GM18520 (cell line): ENCODE data around the gene MAPT.
"Not testable (repeated sequence)": the region's sequence is repeated elsewhere in the genome, so short reads cannot be mapped to it uniquely, and the experiment has no call there.

ENCODE experiments used
- ATAC-seq: cut with Tn5 transposase; IDR thresholded peaks from one replicate; pipeline ENCODE4 v1.9.1; 2021; ENCODE audit not compliant: unreplicated experiment

Gene MAPT

GRCh38 chr17:45949755-45950320 lies 55.5 kb downstream of the MAPT start:
- ATAC-seq, result no peak

GRCh38 chr17:45950888-45951287 lies 56.5 kb downstream of the MAPT start:
- no peak for ATAC-seq

GRCh38 chr17:45951403-45951802 lies 57.0 kb downstream of the MAPT start:
- ATAC-seq, result no peak

- no peak for ATAC-seq
Measured at GRCh38 chr17:45951941-45952340, 57.6 kb downstream of the MAPT start.

- ATAC-seq, result no peak
Measured at GRCh38 chr17:45952814-45953320, 58.5 kb downstream of the MAPT start.

GRCh38 chr17:45953561-45953960 lies 59.2 kb downstream of the MAPT start:
- no peak for ATAC-seq

GRCh38 chr17:45954914-45955313 lies 60.6 kb downstream of the MAPT start:
- ATAC-seq, result no peak

- no peak for ATAC-seq
Measured at GRCh38 chr17:45955326-45955725, 61.0 kb downstream of the MAPT start.

GRCh38 chr17:45956090-45956489 lies 61.7 kb downstream of the MAPT start:
- ATAC-seq, result no peak

- not testable (repeated sequence) for ATAC-seq
Measured at GRCh38 chr17:45956746-45957145, 62.4 kb downstream of the MAPT start.

GRCh38 chr17:45958307-45958706 lies 64.0 kb downstream of the MAPT start:
- no peak for ATAC-seq

- ATAC-seq, result no peak
Measured at GRCh38 chr17:45958994-45959665, 64.8 kb downstream of the MAPT start.

- ATAC-seq, result no peak
Measured at GRCh38 chr17:45960311-45960710, 66.0 kb downstream of the MAPT start.

GRCh38 chr17:45961206-45961605 lies 66.9 kb downstream of the MAPT start:
- ATAC-seq, result no peak

GRCh38 chr17:45962221-45962972 lies 68.0 kb downstream of the MAPT start:
- no peak for ATAC-seq

GRCh38 chr17:45963283-45963682 lies 68.9 kb downstream of the MAPT start:
- no peak for ATAC-seq

GRCh38 chr17:45963889-45964288 lies 69.5 kb downstream of the MAPT start:
- ATAC-seq, result no peak

GRCh38 chr17:45964634-45965033 lies 70.3 kb downstream of the MAPT start:
- ATAC-seq, result no peak

- no peak for ATAC-seq
Measured at GRCh38 chr17:45965812-45966211, 71.5 kb downstream of the MAPT start.

GRCh38 chr17:45966606-45967280 lies 72.4 kb downstream of the MAPT start:
- ATAC-seq, result no peak

GRCh38 chr17:45967378-45967777 lies 73.0 kb downstream of the MAPT start:
- no peak for ATAC-seq
